ENCODE results near the gene DDR2.

Gene DDR2

GRCh38 chr1:162635418-162635817 is 3.2 kb downstream of the DDR2 start:
- Histone ChIP-seq H3K4me2 (no peak overlapping the region), H3K27me3 (ENCODE audit: insufficient read depth, low read depth) (no peaks in the 10 kb centered on the region), H4K20me1 (ENCODE audit: insufficient read depth) (no peaks in the 10 kb centered on the region), H3K4me1 (ENCODE audit: low read depth, poor library complexity, severe bottlenecking) (peaks cover 41% of the 10 kb centered on the region), H3K27ac (no peak overlapping the region), H3K36me3 (ENCODE audit: insufficient read depth) (no peaks in the 10 kb centered on the region), H3K4me3 (IDR thresholded peaks at IDR 0.05; ENCODE audit: insufficient read depth, low read depth, low read length) (no peak overlapping the region), H3K9ac (no peak overlapping the region), H2AFZ (ENCODE audit: low read depth) (no peak overlapping the region), H3K79me2 (ENCODE audit: insufficient read depth, low read depth) (no peaks in the 10 kb centered on the region)
- TF ChIP-seq CTCF (conservative IDR thresholded peaks at IDR 0.05; ENCODE audit: low read depth, low read length), result no peak

- Histone ChIP-seq H3K9ac (no peak overlapping the region), H4K20me1 (ENCODE audit: insufficient read depth) (no peaks in the 10 kb centered on the region), H3K4me3 (IDR thresholded peaks at IDR 0.05; ENCODE audit: insufficient read depth, low read depth, low read length) (no peak overlapping the region), H3K36me3 (ENCODE audit: insufficient read depth) (no peaks in the 10 kb centered on the region), H2AFZ (ENCODE audit: low read depth) (no peak overlapping the region), H3K27me3 (ENCODE audit: insufficient read depth, low read depth) (no peaks in the 10 kb centered on the region), H3K79me2 (ENCODE audit: insufficient read depth, low read depth) (no peaks in the 10 kb centered on the region), H3K27ac (no peak overlapping the region), H3K4me2 (no peak overlapping the region), H3K4me1 (ENCODE audit: low read depth, poor library complexity, severe bottlenecking) (peaks cover 7% of the 10 kb centered on the region)
- no peak for TF ChIP-seq CTCF (conservative IDR thresholded peaks at IDR 0.05; ENCODE audit: low read depth, low read length)
Observed at GRCh38 chr1:162639718-162640117, 7.5 kb downstream of the DDR2 start.

GRCh38 chr1:162641114-162641513 is 8.8 kb downstream of the DDR2 start:
- no peak overlapping the region for H2AFZ ChIP-seq (ENCODE audit: low read depth)
- no peak overlapping the region for H3K4me2 ChIP-seq
- no peaks in the 10 kb centered on the region for H3K79me2 ChIP-seq (ENCODE audit: insufficient read depth, low read depth)
- no peak overlapping the region for H3K9ac ChIP-seq
- H3K36me3 ChIP-seq (ENCODE audit: insufficient read depth), result no peaks in the 10 kb centered on the region
- H3K27ac ChIP-seq, result no peak overlapping the region
- no peak for TF ChIP-seq CTCF (conservative IDR thresholded peaks at IDR 0.05; ENCODE audit: low read depth, low read length)
- H3K4me3 ChIP-seq (IDR thresholded peaks at IDR 0.05; ENCODE audit: insufficient read depth, low read depth, low read length), result no peak overlapping the region
- no peaks in the 10 kb centered on the region for H3K27me3 ChIP-seq (ENCODE audit: insufficient read depth, low read depth)
- H4K20me1 ChIP-seq (ENCODE audit: insufficient read depth), result no peaks in the 10 kb centered on the region
- H3K4me1 ChIP-seq (ENCODE audit: low read depth, poor library complexity, severe bottlenecking), result peaks cover 7% of the 10 kb centered on the region

- no peaks in the 10 kb centered on the region for H4K20me1 ChIP-seq (ENCODE audit: insufficient read depth)
- no peaks in the 10 kb centered on the region for H3K79me2 ChIP-seq (ENCODE audit: insufficient read depth, low read depth)
- TF ChIP-seq CTCF (conservative IDR thresholded peaks at IDR 0.05; ENCODE audit: low read depth, low read length), result no peak
- H3K4me3 ChIP-seq (IDR thresholded peaks at IDR 0.05; ENCODE audit: insufficient read depth, low read depth, low read length), result no peak overlapping the region
- no peak overlapping the region for H3K9ac ChIP-seq
- H2AFZ ChIP-seq (ENCODE audit: low read depth), result no peak overlapping the region
- no peaks in the 10 kb centered on the region for H3K27me3 ChIP-seq (ENCODE audit: insufficient read depth, low read depth)
- H3K4me1 ChIP-seq (ENCODE audit: low read depth, poor library complexity, severe bottlenecking), result peaks cover 3% of the 10 kb centered on the region
- H3K36me3 ChIP-seq (ENCODE audit: insufficient read depth), result no peaks in the 10 kb centered on the region
- H3K4me2 ChIP-seq, result no peak overlapping the region
- H3K27ac ChIP-seq, result no peak overlapping the region
Observed at GRCh38 chr1:162644986-162645314, 12.7 kb downstream of the DDR2 start.

GRCh38 chr1:162645666-162646065 is 13.4 kb downstream of the DDR2 start:
- Histone ChIP-seq H4K20me1 (ENCODE audit: insufficient read depth) (no peaks in the 10 kb centered on the region), H3K4me1 (ENCODE audit: low read depth, poor library complexity, severe bottlenecking) (no peaks in the 10 kb centered on the region), H3K27ac (no peak overlapping the region), H3K36me3 (ENCODE audit: insufficient read depth) (no peaks in the 10 kb centered on the region), H3K9ac (no peak overlapping the region), H3K4me3 (IDR thresholded peaks at IDR 0.05; ENCODE audit: insufficient read depth, low read depth, low read length) (no peak overlapping the region), H3K27me3 (ENCODE audit: insufficient read depth, low read depth) (no peaks in the 10 kb centered on the region), H3K4me2 (no peak overlapping the region), H3K79me2 (ENCODE audit: insufficient read depth, low read depth) (no peaks in the 10 kb centered on the region), H2AFZ (ENCODE audit: low read depth) (no peak overlapping the region)
- TF ChIP-seq CTCF (conservative IDR thresholded peaks at IDR 0.05; ENCODE audit: low read depth, low read length), result no peak

Data from KMS-11 (cell line).